ENCODE data around the gene SLC1A4.

GRCh38 chr2:64987001-64987955, 1.9 kb upstream of the SLC1A4 start:
- no peak for TF ChIP-seq CTCF (conservative IDR thresholded peaks at IDR 0.05; ENCODE audit: low read depth, low read length)
- TF ChIP-seq SMC3 (IDR thresholded peaks at IDR 0.05; ENCODE audit: low read depth, low read length): no peak
- TF ChIP-seq FOS (IDR thresholded peaks at IDR 0.05; ENCODE audit: low read depth, low read length): no peak
- TF ChIP-seq BHLHE40 (IDR thresholded peaks at IDR 0.05; ENCODE audit: low read depth, low read length): no peak

Measured in IMR-90 (cell line).